HG02970 (cell line): ENCODE measurements around the gene LDLRAD4.

Experiments
- ATAC-seq: cut with Tn5 transposase; IDR thresholded peaks from one replicate; pipeline ENCODE4 v1.9.1; 2021; ENCODE audit warnings: mild to moderate bottlenecking, moderate library complexity, moderate number of reproducible peaks; ENCODE audit not compliant: unreplicated experiment, low FRiP score

LDLRAD4 gene

DNA sequence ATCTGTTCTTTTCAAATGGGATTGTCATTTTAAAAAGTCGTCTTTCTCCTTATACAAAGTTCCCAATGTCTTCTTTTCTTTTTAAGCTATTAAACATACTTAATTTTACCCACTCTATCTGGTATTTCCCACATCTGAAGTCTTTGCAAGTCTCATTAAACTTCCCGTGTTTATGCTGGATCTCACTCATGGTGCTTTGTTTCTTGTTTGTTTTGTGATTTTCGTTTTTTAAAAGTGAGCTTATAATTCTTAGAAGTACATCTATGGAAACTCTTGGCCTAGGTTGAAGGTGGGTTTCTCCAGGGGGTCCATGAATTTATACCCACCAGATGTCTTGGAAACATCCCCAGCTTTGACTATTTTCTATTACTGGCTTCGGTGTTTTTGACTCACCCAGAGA lies 299.8 kb downstream of the LDLRAD4 start:
- ATAC-seq, result no peak

DNA sequence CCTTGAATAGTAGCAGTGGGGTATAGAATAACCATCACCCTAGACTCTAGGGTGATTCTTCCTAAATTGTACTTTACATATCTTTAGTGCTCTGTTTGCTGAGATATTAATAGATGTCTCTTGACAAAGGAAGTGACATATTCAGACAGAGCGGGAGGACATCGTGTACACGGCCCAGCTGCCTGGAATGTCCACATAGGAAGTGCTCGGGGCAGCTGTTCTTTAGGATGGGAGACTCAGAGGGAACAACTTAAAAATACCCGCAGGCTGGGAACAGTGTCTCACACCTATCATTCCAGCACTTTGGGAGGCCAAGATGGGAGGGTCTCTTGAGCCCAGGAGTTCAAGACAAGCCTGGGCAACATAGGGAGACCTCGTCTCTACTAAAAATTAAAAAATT lies 301.7 kb downstream of the LDLRAD4 start:
- no peak for ATAC-seq

DNA sequence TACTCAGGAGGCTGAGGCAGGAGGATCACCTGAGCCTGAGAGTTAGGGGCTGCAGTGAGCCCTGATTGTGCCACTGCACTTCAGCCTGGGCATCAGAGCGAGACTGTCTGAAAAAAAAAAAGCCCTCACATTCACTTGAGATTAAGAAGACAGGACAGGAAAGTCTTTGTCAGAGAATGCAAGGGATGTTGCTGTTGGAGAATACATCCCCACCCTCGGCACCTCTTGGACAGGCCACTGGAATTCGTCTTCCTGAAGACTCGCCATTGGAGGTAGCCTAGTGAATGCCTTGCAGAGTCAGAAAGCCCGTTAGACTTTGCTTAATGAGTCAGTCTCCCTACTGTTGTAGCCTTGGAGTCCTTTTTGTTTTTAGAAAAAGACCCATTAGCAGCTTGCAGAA lies 302.2 kb downstream of the LDLRAD4 start:
- no peak for ATAC-seq

DNA sequence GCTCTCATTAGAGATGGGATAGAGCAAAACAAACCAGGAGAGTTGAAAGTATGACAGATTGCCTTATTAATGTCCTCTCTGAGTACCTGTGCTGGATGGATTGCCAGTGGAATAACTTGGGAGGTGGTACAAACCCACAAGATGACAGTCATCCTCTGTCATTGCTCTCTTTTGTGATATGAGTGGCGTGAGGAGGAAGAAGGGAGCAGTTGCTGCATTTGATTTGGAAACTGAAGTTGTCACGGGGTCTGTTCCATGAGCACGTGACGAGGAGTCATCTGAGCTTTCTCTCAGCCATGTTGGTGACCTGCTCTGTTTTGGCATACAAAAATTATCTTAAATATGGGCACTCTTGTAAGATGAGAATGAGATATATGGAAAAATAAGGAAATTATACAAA lies 302.9 kb downstream of the LDLRAD4 start:
- ATAC-seq, result no peak

DNA sequence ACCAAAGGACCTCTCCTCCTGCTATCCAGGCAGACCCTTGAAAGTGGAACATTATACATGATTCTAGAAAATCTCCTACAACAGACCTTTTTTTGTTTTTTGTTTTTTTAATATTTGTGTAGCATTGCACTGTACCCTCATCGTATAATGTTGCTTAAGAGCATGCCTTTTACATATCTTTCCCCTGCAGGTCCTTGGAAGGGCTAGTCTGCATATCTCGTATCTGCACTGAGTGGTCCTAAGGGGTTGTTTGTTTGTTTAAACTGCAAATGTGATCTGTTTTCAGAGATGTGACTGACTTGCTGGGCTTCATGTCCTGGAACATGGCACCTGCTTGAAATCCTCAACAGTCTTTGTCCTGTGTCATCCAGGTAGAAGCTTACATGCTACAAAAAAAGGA lies 303.7 kb downstream of the LDLRAD4 start:
- no peak for ATAC-seq

DNA sequence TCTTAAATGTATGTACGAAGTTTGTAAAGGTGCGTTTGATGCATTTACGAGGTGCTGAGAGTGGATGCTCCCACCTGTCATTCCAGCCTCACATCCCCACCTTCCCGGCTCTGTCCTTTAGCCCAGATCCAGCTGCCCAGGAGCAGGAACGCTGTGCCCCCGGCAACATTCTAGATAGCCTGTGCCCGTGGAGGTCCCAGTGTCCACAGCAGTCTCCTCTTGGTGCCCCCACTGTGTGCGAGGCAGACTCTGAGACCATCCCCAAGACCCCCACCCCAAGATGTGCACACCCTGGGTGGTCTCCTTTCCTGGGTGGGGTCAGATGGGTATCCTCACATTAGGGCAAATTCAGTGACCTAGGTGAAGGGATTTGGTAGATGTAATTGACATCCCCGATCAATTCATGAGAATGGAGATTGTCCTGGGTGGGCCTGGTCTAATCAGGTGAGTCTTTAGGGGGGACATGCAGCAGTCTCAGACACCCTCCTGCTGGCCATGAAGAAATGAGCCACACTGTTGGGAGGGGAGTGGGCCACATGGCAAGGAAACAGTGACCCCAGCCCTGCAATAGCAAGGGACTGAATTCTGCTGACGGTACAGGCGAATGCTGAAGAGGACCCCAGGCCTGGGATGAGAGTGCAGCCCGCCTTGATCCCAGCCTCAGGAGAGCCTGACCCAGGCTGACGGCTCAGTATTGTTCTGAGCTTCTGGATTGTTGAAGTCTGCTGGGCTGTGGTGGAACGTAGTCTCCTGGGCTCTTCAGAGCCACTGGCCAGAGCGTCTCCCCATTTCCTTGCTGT lies 304.5 kb downstream of the LDLRAD4 start:
- ATAC-seq, result no peak

DNA sequence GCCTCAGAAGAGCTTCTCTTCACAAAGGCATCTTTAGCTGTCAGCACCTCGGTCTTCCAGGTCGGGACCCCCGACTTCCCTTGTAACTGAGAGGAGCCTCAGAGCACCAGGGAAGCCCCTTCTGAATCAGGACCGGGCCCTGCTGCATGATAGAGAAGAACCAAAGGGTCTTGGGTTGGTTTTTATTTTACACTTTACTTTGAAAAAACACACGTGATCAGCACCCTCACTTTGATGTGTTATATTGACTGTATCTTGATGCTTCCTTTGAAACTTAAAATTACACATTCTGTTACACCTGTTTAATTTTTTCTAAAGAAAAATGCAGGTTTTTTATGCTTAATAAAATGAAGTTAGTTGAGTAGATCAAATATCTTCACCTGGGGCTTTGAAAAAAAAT lies 305.5 kb downstream of the LDLRAD4 start:
- ATAC-seq, result no peak

DNA sequence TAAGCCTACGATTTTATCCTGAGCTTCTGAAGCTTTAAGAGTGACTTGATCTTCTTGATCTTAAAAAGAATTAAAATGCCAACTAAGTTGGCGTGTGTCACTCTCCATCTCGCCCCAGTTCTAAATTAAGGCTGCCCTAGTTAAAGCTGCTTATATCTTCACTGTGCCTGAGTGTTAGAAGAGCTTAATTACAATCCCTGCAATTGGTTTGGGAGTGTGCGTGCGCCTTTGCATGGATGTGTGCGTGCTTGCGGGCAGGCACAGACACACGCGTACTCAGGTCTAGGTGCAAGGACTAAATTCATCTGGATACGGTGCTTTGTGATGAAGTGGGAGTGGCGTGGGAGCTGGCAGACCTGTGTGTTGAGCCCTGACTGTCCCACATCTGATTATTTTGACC lies 306.3 kb downstream of the LDLRAD4 start:
- no peak for ATAC-seq

DNA sequence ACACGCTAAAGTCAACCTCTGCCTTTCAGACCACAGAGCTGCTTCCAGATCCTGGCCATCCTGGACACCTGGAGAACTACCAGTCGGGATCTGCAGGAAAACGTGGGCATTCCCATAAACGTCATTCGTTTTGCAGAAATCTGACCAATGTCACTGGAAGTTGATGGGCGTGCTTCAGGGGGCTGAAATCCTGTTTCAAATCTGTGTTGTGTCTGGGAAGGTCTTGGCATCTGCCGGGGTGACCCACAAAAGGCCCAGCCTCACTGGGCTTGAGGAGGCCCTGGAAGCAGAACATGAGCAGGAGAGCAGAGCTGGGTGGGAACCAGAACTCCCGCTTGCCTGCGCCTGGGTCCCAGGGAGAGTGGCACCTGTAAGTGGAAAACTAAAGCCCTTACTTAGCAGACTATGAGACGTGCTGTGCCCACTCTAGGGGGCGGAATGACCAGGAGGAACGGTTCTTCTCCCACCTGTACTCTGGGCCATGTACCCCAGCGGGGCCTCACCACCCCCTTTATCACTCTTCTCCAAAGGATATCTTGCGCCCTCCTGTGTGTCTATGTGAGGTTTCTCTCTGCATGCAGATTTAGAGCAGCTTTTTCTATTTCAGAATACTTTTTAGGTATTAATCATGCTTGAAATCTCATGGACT lies 306.9 kb downstream of the LDLRAD4 start:
- ATAC-seq, result no peak

DNA sequence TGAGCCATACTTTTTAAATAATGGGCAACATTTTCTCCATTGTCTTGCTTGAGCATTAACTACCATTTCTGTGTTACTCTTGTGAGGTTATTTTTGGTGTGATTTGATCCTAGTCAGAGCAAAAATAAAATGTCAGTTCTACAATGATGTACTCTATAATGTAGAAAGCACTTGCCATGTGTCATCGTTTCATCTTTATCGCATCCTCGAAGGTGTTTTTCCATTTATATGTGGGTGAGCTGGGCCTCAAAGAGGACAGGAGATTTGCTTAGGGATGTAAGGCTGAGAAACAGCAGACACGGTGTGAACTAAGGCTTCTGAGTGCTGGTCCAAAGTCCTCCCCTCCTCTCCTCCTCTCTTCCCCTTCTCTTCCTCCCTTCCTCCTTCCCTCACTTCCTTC lies 308.0 kb downstream of the LDLRAD4 start:
- ATAC-seq, result no peak

DNA sequence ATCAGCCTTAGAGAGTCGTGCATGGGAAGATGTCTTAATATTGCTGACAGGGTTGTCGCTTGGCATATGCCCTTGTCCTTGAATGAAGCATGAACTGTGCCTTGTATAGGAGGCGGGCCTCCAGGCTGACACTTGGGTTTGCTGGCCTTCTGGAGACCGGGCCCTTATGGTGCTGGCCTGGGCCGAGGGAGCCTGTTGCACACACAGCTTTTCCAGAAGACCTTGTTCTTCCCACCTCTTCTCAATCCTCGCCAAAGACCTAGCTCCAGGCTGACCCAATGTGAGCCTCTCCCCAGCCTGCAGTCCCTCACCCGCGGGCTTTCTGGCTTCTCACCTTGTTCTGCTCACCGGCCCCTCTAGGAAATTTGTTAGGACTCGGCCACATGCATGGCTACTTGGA lies 308.7 kb downstream of the LDLRAD4 start:
- ATAC-seq, result no peak

DNA sequence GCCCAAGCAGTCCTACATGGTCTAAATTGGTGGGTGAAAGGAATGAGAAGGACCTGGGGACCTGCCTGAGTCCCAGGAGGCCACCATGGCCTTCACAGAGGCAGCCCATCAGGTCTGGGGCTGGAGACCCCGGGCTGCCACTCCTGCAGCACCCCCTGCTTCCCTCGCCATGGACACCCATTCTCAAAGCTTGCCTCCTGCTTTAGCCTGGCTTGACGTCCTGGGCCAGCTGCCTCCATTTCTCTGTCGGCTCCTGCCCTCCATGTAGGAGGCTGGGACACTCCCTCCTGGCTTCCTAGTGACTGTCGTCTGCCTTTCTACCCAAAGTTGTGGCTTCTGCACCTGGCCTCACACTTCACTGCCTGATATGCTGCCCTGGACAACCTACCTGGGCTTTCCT lies 309.2 kb downstream of the LDLRAD4 start:
- no peak for ATAC-seq

DNA sequence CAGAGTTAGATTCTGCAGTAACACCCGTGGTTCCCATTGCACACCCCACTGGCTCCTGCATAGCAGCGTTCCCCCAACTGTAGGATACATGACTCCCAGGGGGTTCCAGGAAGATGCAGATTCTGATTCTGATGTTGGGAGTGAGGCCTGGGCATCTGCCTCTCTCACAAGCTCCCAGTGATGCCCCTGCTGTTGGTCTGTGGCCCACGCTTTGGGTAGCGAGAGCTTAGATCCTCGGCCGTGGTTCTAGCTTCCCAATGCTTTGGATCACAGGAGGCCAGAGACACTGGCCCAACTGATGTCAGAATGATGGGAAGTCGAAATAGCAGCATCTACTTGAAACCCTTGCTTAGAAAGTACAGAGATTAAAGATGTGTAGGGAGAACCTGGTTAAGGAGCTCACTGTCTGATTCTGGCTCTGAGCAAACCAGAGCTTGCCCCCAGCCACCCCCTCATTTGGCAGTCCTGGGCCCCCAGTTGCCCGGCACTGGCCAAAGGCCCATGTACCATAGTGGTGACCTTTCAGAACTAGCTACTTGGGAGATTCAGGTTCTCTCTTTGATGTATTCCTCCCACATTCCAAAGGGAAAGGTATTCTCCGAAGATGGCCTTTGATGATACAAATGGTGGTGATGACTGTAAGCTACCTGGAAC lies 310.3 kb downstream of the LDLRAD4 start:
- no peak for ATAC-seq

DNA sequence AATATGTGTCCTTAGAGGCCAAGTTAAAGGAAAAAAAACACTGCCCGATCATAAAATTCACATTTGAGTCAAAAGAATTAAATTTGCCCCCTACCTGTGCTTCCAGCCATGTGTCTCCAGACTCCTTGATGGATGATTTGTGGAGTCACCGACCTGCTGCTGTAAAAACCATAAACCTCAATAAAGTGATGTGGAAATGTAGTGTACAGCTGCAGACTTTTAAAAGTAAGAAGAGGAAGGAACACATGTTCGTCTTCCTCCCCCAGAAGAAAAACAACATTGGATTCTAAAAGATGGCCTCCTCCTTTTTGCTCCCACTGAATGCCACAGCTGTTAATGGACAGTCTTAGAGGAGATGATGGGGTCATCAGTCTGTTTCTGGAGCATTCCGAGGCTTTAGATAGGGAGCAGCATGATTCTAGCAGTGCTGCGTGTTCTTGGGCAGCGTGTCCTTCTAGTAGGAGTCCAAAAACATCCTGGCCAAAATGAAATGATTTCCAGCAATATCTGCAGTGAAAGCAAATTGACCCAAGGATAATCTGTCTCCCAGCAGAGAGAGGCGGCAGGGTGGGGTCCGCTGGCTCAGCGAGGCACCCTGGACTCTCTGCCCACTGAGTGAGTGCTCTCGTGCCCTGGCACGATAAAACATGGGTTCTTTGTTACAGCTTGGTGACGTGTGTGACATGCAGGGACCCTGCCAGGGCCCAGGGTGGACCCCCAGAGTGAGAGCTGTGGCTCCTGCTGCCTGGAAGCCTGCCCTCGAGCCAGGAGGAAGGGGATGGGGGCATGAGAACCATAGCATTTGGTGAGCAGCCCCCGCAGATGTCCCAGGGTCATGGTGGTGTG lies 311.7 kb downstream of the LDLRAD4 start:
- ATAC-seq, result no peak

DNA sequence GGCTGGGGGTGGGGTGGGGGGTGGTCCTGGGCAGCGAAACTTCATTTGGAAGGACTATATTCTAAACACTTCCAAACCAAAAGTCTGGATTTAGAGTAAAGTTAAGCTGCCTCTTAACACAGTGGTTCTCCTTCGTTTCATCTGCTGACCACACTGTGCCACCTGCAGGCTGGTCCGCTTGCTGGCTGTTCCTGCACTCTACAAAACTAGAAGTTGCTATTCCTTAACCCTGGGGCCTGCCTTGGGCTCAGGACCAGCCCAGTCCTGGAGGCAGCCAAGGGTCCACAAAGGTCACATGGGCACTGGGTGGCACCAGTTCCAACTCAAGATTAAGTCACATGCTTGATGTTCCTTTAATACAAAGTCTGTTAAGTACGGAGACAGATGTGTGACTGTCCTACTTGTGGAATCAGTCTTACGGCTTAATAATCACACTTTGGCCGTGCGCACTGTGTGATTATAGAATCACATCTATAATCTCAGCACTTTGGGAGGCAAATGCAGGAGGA lies 312.4 kb downstream of the LDLRAD4 start:
- ATAC-seq, result no peak

DNA sequence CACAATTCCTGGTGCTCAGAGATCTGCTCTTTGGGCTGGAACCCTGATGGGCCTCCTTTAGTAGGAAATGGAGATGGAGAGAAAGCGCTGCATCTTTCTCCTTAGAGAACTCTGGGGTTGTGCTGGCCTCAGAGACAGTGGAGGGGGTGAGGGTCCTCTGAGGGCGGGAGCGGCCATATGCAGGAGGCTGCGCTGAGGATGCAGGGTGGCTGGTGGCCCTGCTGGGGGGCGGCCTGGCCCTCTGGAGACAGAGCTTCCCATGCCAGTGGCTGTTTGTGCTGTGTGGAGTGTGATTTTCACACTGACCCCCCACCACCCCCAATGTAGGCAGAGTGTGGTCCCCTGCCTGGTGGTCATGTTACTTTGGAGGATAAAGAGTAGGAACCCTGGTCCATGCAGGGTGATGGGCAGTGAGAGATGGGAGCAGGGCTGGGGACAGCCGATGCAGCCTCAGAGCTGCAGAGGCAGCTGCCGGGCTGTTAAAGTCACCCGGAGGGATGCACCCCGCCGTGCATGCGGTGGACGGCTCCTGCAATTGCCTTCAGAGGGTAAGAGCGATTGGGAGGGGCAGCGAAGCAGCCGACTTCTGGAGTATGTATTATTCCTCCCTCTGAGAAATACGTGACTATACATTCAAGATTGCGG lies 313.2 kb downstream of the LDLRAD4 start:
- no peak for ATAC-seq

DNA sequence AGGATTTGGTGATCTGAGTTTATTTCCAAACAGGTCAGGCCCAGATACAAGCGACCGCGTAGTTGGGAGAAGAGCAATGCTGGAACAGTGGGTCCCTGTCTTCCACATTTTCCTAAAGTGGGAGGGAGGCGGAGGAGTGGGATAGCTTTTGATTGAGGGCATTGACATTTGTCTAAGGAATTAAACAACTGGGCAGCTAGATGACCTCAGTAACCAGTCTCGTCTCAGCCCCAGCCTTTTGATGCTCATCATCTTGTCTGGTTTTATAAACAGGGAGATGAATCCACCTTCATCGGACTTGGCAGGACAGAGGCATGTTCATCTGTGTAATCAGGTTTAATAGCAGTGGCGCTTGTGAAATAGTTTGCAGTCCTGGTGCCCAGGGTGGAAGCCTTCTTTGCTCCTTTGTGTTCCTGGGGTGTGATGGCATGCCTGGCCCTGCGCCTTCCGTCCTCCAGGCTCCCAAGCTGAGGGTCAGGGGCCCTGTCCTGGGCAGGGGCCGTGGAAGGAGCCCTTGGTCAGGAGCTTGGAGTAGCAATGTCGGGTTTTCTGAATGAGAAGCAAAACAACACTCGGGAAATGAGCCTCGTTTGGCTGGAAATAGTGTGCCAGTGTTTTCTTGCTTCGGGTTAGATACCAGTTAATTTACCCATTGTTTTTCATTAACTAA lies 314.0 kb downstream of the LDLRAD4 start:
- no peak for ATAC-seq

DNA sequence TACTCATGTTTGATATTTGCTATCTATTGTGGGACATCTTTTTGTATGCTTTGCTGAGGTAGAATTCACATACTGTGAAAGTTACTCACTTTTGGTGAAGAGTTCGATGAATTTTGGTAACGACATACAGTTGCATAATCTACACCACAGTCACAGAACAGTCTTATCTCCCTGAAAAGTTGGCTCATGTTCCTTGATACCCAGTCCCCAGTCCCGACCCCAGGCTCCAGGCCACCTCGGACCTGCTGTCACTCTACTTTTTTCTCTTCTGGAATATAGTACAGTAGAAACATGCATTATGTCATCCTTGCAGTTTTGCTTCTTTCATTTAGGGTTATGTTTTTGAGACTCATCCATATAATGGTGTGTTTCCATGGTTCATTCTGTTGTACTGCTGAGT lies 316.1 kb downstream of the LDLRAD4 start:
- no peak for ATAC-seq

DNA sequence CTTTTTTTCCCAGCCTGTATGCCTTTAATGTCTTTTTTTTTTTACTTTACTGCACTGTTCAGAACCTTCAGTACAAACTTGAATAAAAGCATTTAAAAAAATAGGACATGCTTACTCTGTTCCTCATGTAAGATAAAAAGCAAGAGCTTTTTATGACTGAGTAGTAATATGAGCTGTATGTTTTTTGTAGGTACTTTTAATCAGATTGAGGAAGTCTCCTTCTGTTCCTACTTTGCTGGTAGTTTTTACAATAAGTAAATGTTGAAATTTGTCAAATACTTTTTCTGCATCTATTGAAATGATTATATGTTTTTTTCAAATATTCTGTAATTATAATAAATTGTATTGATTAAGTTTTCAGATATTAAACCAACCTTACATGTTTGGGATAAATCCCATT lies 318.0 kb downstream of the LDLRAD4 start:
- ATAC-seq, result no peak
